GM12891 (cell line): ENCODE results near the gene CCNJ. TPM values are rescaled to one million over a fixed set of nuclear protein-coding genes. Genes with fewer than 3 reads are reported as not detected.
"Not testable (repeated sequence)": the region's sequence is repeated elsewhere in the genome, so short reads cannot be mapped to it uniquely, and the experiment has no call there.

Experiments
- DNase-seq: peaks from one replicate; pipeline ENCODE4 v3.0.0; 2011; ENCODE audit warnings: low spot score; ENCODE audit not compliant: insufficient read length
- FAIRE-seq: peaks from 2 replicates; lab custom pipeline; 2011; peaks lifted over from hg19 to GRCh38; lab: Jason Lieb, UNC
- PAX5 ChIP-seq: IDR thresholded peaks from 2 replicates; pipeline ENCODE4 v1.6.1; 2011; ENCODE audit warnings: low read length, moderate library complexity, mild to moderate bottlenecking; ENCODE audit not compliant: insufficient read depth, severe bottlenecking
- POLR2A ChIP-seq: IDR thresholded peaks from 2 replicates; pipeline ENCODE4 v1.6.1; 2011; ENCODE audit warnings: low read depth, low read length, control low read depth
- POLR2AphosphoS5 ChIP-seq: IDR thresholded peaks from 2 replicates; pipeline ENCODE4 v1.6.1; 2011; ENCODE audit warnings: low read depth, low read length, control low read depth
- POU2F2 ChIP-seq: IDR thresholded peaks from 2 replicates; pipeline ENCODE4 v1.6.1; 2011; ENCODE audit warnings: low read depth, mild to moderate bottlenecking, control low read depth, low read length, moderate library complexity
- SPI1 ChIP-seq: IDR thresholded peaks from 2 replicates; pipeline ENCODE4 v1.6.1; 2011; ENCODE audit warnings: low read depth, low read length, control low read depth
- TAF1 ChIP-seq: IDR thresholded peaks from 2 replicates; pipeline ENCODE4 v1.6.1; 2011; ENCODE audit warnings: low read depth, low read length, control low read depth
- polyA plus RNA-seq: library from polyadenylated mRNA; unstranded; fragments of >200 nt; gene quantifications from one replicate; pipeline ENCODE4 v1.2.1, GENCODE V29; 2012; ENCODE audit warnings: low read depth, missing spikeins, inconsistent platforms; ENCODE audit not compliant: missing spikeins

The CCNJ gene, protein sequence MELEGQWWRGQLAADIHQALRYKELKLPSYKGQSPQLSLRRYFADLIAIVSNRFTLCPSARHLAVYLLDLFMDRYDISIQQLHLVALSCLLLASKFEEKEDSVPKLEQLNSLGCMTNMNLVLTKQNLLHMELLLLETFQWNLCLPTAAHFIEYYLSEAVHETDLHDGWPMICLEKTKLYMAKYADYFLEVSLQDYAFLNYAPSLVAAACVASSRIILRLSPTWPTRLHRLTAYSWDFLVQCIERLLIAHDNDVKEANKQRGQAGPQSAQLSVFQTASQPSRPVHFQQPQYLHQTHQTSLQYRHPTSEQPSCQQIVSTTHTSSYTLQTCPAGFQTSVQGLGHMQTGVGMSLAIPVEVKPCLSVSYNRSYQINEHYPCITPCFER
- polyA plus RNA-seq, result 2.1 TPM

DNA sequence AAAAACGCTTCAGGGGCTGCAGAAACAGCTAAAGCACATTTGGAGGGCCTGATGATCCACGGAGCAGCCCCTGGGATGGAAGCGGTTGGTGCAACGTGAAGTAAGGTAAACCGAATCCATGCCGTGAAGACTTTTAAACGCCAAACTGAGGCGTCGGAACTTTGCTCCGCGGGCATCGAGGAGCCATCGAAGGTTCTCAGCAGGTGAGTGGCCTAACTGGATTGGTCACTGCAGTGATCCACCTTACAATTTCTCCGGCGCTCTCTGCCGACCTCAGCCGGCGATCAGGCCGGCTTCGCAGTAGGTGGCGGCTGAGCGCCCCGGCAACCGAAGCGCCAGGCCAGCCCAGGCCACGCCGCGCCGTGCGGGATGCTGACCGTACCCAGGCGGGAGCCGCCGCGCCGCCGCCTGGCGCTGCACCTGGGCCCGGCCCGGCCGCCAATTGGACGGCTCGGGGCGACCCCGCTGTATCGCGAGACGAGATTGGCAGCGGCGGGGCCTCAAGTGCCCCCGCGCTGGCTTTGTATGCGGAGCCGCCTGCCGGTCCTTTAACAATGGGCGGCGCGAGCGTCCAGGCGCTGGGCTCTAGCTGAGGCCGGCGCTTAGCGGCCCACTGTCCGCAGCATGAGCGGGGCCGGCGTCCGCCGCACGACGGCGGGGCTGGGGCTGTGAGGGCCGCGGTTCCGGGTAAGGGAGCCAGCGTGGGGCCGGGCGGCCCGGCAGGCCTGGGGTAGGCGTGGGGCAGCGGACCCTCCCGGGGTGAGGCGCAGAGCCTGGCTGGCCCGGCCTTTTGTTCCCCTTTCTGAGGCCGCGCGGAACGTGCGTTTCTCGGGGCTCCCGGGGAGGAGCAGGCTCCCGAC is at the start of gene CCNJ:
CCNJ (plus strand) TSS at position 551 of the 860 bp plus-strand sequence. CDS start 811 bp downstream, outside the sequence.
- no peak for TF ChIP-seq SPI1
- peak; percentile 7; the same call in 1 of the 2 replicates for TF ChIP-seq POLR2AphosphoS5
- TF ChIP-seq POU2F2, result no peak; the same call in 1 of the 2 replicates
- 0 out of 2 replicates have a peak, but pooled peaks have one; percentile 28 for TF ChIP-seq TAF1
- TF ChIP-seq POLR2A, result peak; percentile 58; the same call in 1 of the 2 replicates

GRCh38 chr10:95994376-95994775 is 49.0 kb upstream of the CCNJ start:
- DNase-seq, FAIRE-seq: not testable (repeated sequence)

More for the DNA sequence above, at the start of gene CCNJ:
- DNase-seq (peak; percentile 95), FAIRE-seq (peak; percentile 96)

DNA sequence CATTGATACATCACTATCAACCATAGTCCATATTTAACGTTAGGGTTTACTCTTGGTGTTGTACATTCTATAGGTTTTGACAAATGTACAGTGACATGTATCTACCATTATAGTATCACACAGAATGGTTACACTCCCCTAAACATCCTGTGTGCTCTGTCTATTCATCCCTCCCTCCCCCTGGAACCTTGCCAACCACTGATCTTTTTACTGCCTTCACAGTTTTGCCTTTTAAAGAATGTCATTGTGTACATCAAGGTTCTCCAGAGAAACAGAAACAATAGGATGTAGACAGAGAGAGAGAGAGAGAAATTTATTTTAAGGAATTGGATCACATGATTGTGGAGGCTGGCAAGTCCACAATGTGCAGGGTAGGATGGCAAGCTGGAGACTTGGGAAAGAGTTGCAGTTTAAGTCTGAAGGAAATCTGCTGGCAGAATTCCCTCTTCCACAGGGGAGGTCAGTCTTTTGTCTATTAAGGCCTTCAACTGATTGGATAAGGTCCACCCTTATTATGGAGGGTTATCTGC is 45.1 kb upstream of the CCNJ start:
- peak; percentile 50 for FAIRE-seq
- TF ChIP-seq PAX5 (no peak), POLR2A (no peak), TAF1 (no peak), POU2F2 (no peak), SPI1 (no peak), POLR2AphosphoS5 (no peak)
- DNase-seq, result no peak

DNA sequence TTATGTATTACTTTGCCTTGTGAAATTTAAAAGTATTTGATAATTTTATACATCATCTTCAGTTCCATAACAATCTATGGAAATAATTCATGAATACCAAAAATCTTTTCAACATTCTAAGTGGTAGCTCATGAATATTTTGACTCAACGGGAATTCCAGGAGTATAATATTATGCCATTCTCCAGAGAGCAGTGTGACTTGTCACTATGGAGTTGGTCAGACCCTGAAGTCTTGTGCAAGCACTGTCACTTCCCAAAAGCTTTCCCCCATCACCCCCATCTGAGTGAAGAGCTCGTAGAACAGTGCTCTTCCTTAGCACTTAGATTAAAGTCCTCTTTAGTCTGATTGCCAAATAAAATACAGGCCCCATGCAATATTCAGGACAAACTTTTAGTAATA is 29.4 kb upstream of the CCNJ start:
- no peak for TF ChIP-seq POLR2AphosphoS5
- no peak for TF ChIP-seq PAX5
- TF ChIP-seq POU2F2, result no peak
- FAIRE-seq, result no peak
- DNase-seq, result no peak

GRCh38 chr10:96014473-96015102 is 28.8 kb upstream of the CCNJ start:
- FAIRE-seq (no peak), DNase-seq (no peak)
- TF ChIP-seq POLR2A, result no peak
- TF ChIP-seq SPI1, result no peak
- TF ChIP-seq TAF1, result no peak
- no peak for TF ChIP-seq POLR2AphosphoS5
- TF ChIP-seq PAX5, result no peak
- TF ChIP-seq POU2F2, result no peak

- peak; percentile 98 for FAIRE-seq
- TF ChIP-seq POLR2A, result no peak
- TF ChIP-seq POLR2AphosphoS5, result no peak
- no peak for TF ChIP-seq POU2F2
- TF ChIP-seq SPI1, result no peak
- no peak for TF ChIP-seq PAX5
- no peak for TF ChIP-seq TAF1
- peak; percentile 22 for DNase-seq
Measured at GRCh38 chr10:96017191-96017687, 26.1 kb upstream of the CCNJ start.

DNA sequence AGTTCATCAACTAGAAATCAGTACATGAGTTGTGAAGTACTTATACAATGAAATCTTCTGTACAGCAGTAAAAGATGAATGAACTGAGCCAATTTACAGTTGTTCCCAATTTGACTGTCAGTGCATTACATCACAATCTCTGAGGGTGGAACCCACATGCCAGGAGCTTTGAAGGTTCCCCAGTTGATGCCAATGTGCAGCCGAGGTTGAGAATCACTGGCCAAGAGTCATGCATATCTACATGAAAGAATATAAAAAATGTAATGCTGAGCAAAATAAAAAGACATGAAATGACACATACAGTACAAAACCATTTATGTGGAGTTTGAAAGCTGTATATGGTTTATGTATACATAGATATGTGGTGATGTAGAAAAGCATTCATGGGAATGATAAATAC is 22.1 kb upstream of the CCNJ start:
- FAIRE-seq (no peak), DNase-seq (no peak)
- no peak for TF ChIP-seq SPI1
- no peak for TF ChIP-seq POLR2A
- TF ChIP-seq POU2F2, result no peak

- FAIRE-seq (no peak), DNase-seq (no peak)
- no peak for TF ChIP-seq TAF1
- no peak for TF ChIP-seq POLR2AphosphoS5
- no peak for TF ChIP-seq SPI1
- no peak for TF ChIP-seq POU2F2
- TF ChIP-seq PAX5, result no peak
- TF ChIP-seq POLR2A, result no peak
Measured at GRCh38 chr10:96022739-96023138, 20.6 kb upstream of the CCNJ start.

DNA sequence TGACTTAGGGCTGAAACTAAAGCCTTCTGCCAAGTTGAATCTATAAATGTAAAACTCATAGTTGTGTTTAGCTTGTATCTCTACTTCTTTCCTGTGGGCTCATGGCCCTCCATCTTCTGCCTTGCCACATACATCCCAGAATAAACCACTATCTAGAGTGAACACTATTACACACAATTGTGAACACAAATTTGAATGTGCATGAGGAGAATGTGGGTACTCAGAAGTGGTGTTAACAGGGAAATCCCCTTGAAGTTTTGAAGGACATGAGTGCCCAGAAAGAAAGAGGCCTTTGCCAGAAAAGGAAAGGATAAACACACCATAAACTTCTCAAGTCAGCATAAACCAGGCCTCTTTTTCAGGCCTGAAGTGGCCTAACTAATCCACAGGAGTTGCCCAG is 20.2 kb upstream of the CCNJ start:
- FAIRE-seq, result peak; percentile 28
- TF ChIP-seq TAF1 (no peak), POLR2AphosphoS5 (no peak), PAX5 (no peak), POU2F2 (no peak), POLR2A (no peak)
- DNase-seq, result no peak
